GM12878 (cell line): ENCODE measurements around the gene BBS1. TPM values are rescaled to one million over a fixed set of nuclear protein-coding genes. Genes with fewer than 3 reads are reported as not detected.

Experiments
- ATAC-seq: fragments of 200-7000 bp; cut with Tn5 transposase; 3 replicates; pipeline ENCODE4 v1.9.1; 2020; ENCODE audit warnings: mild to moderate bottlenecking, moderate library complexity
- BruUV-seq: library from RNA; stranded (reverse); fragments of 400-500 nt; replicated peaks from 2 replicates; lab custom pipeline; 2021; lab: Mats Ljungman, UMichigan
- CTCF ChIA-PET: fragments of 300-600 bp; sonication (Branson Sonifier 250); formaldehyde crosslinking; extraction: SDS; loops from one replicate; lab custom pipeline; 2021; ENCODE audit warnings: inconsistent platforms; lab: Yijun Ruan, JAX
- POLR2A ChIA-PET: fragments of 350-600 bp; formaldehyde crosslinking; extraction: SDS; loops from one replicate; lab custom pipeline; 2021; ENCODE audit warnings: inconsistent platforms; lab: Charles Lee
- RAD21 ChIA-PET: fragments of 300-600 bp; sonication (Branson Sonifier 250); formaldehyde crosslinking; loops from one replicate; lab custom pipeline; 2023; ENCODE audit warnings: antibody characterized with exemption; ENCODE audit not compliant: unreplicated experiment; lab: Charles Lee
- SMC1A ChIA-PET: fragments of 300-600 bp; sonication (Branson Sonifier 250); formaldehyde crosslinking; loops from one replicate; lab custom pipeline; 2023; ENCODE audit not compliant: unreplicated experiment, uncharacterized antibody; lab: Charles Lee
- DNase-seq: peaks from one replicate; pipeline ENCODE4 v3.0.0-alpha.2; 2011; ENCODE audit warnings: low read depth, low spot score
- FAIRE-seq: peaks from 3 replicates; lab custom pipeline; 2011; peaks lifted over from hg19 to GRCh38; lab: Jason Lieb, UNC
- H2AFZ ChIP-seq: 2 replicates; pipeline ENCODE4 v1.6.0; 2011; ENCODE audit warnings: low read depth, low read length, control low read depth; ENCODE audit not compliant: control insufficient read depth
- H3K27ac ChIP-seq: 2 replicates; pipeline ENCODE4 v1.5.1; 2011; ENCODE audit warnings: control low read depth; ENCODE audit not compliant: control insufficient read depth, insufficient read depth
- H3K27me3 ChIP-seq, 2 experiments: replicated peaks in 1 of 2; 2 replicates each; pipeline versions ENCODE4 v1.6.0 to v1.6.1; 2011; ENCODE audit warnings: low read length in 1 of 2; ENCODE audit not compliant: control insufficient read depth in 2 of 2, insufficient read depth in 2 of 2
- H3K36me3 ChIP-seq, 2 experiments: 2 replicates each; pipeline ENCODE4 v1.5.1; 2011; ENCODE audit warnings: low read length in 1 of 2; ENCODE audit not compliant: control insufficient read depth in 2 of 2, insufficient read depth in 2 of 2
- H3K4me1 ChIP-seq: 2 replicates; pipeline ENCODE4 v1.6.1; 2011; ENCODE audit warnings: mild to moderate bottlenecking, low read length, moderate library complexity, mixed read lengths; ENCODE audit not compliant: control insufficient read depth, insufficient read depth
- H3K4me2 ChIP-seq: 2 replicates; pipeline ENCODE4 v1.6.0; 2011; ENCODE audit warnings: control low read depth; ENCODE audit not compliant: control insufficient read depth, insufficient read depth
- H3K4me3 ChIP-seq: fragments of 200-600 bp; sonication (generic); 2 replicates; pipeline ENCODE4 v1.5.1; 2016
- H3K79me2 ChIP-seq: 2 replicates; pipeline ENCODE4 v1.6.0; 2011; ENCODE audit warnings: low read length; ENCODE audit not compliant: control insufficient read depth, insufficient read depth
- H3K9ac ChIP-seq: 2 replicates; pipeline ENCODE4 v1.8.0; 2011; ENCODE audit warnings: low read length, control low read depth, mixed read lengths; ENCODE audit not compliant: control insufficient read depth, insufficient read depth
- H3K9me3 ChIP-seq: replicated peaks from 3 replicates; pipeline ENCODE4 v1.5.1; 2011; ENCODE audit warnings: mild to moderate bottlenecking, low read length; ENCODE audit not compliant: control insufficient read depth, insufficient read depth
- H4K20me1 ChIP-seq: 2 replicates; pipeline ENCODE4 v1.6.0; 2011; ENCODE audit not compliant: control insufficient read depth, insufficient read depth
- BACH1 ChIP-seq: fragments of 450-650 bp; IDR thresholded peaks from 2 replicates; pipeline ENCODE4 v1.6.1; 2017; ENCODE audit warnings: mild to moderate bottlenecking, borderline replicate concordance
- CHD2 ChIP-seq: IDR thresholded peaks from 2 replicates; pipeline ENCODE4 v1.6.1; 2011; ENCODE audit warnings: low read depth, low read length, improper control_type of control experiment, borderline replicate concordance
- POLR2AphosphoS2 ChIP-seq: IDR thresholded peaks from 2 replicates; pipeline ENCODE4 v1.6.1; 2011; ENCODE audit warnings: low read depth, mild to moderate bottlenecking, low read length, improper control_type of control experiment, moderate library complexity
- PRDM15 ChIP-seq: fragments of 450-650 bp; formaldehyde crosslinking; IDR thresholded peaks from 2 replicates; pipeline ENCODE4 v1.4.0; 2020; ENCODE audit warnings: mild to moderate bottlenecking, moderate library complexity
- TARDBP ChIP-seq: IDR thresholded peaks from 2 replicates; pipeline ENCODE4 v1.6.1; 2016; ENCODE audit warnings: borderline replicate concordance
- TCF7 ChIP-seq: IDR thresholded peaks from 2 replicates; pipeline ENCODE4 v1.6.1; 2014; ENCODE audit warnings: antibody characterized with exemption, borderline replicate concordance
- USF1 ChIP-seq: IDR thresholded peaks from 2 replicates; pipeline ENCODE4 v1.6.1; 2011; ENCODE audit warnings: borderline replicate concordance, low read depth, mild to moderate bottlenecking, moderate library complexity, mixed read lengths, low read length; ENCODE audit not compliant: insufficient read depth; ENCODE audit errors: extremely low read length
- WGBS: methylation state at CpG from one replicate; pipeline ENCODE4 v1.1.6; 2016; ENCODE audit warnings: low lambda C conversion rate; ENCODE audit not compliant: insufficient replicate concordance, insufficient coverage; ENCODE audit errors: missing lambda C conversion rate; 5-methylcytosine and 5-hydroxymethylcytosine counted together
- in situ Hi-C: fragments of 300-500 bp; cut with MboI; formaldehyde crosslinking; loops from 9 replicates; pipeline ENCODE4 v1.14.3; 2018; ENCODE audit warnings: mixed read lengths
- intact Hi-C: fragments of 100-400 bp; cut with micrococcal nuclease; formaldehyde crosslinking; loops from one replicate; pipeline ENCODE4 v1.14.2; 2022; ENCODE audit not compliant: unreplicated experiment
- polyA plus RNA-seq, 11 experiments: library from polyadenylated mRNA; depleted of rRNA in 4 of 11; unstranded in 6 of 11; stranded (reverse) in 5 of 11; fragments of >200 nt; fragmentation: Nextera tagmentation in 4 of 11; fragmentation: Illumina TruSeq in 1 of 11; extraction: Ambion mirVana in 4 of 11; extraction: Trizol in 1 of 11; gene quantifications; 1 replicate in 1 of 11; 2 replicates in 10 of 11; pipeline versions ENCODE4 v1.2.1 to v1.2.3, GENCODE V29; 2011 to 2016; ENCODE audit warnings: inconsistent platforms in 2 of 11, missing spikeins in 2 of 11, low read depth in 1 of 11
- total RNA-seq, 4 experiments: library from RNA; depleted of rRNA in 3 of 4; stranded (reverse); fragments of >200 nt in 3 of 4; fragmentation: Illumina TruSeq in 1 of 4; extraction: Trizol in 1 of 4; gene quantifications; 2 replicates each; pipeline versions ENCODE4 v1.2.1 to v1.2.3, GENCODE V29; 2013 to 2021

The BBS1 gene
- total and polyA plus RNA-seq, 10 of the 15 experiments (the other 5 are each of a cell fraction or from before 2014, with no cell fraction given) = 2.5 to 14.7 (median 8.7) TPM

- TF ChIP-seq PRDM15 (CRISPR knock-in tag) = no peak
- TF ChIP-seq USF1 = no peak
- TF ChIP-seq TCF7 = no peak
- TF ChIP-seq TARDBP = no peak
- no peak for TF ChIP-seq CHD2
These were observed 14.0 kb downstream of the BBS1 start (continued) for GRCh38 chr11:66524304-66525040.

- no TSS peak for BruUV-seq
- Histone ChIP-seq H3K27me3 (no peaks in the 10 kb centered on the region), H4K20me1 (no peaks in the 10 kb centered on the region), H3K4me2 (no peak overlapping the region), H3K36me3 (no peaks in the 10 kb centered on the region), H3K9ac (no peak overlapping the region), H3K4me3 (no peak overlapping the region), H2AFZ (no peak overlapping the region), H3K79me2 (no peaks in the 10 kb centered on the region), H3K27ac (no peak overlapping the region), H3K4me1 (no peaks in the 10 kb centered on the region), H3K9me3 (no peaks in the 10 kb centered on the region)
- intact Hi-C loops = no loop called here
- TF ChIP-seq POLR2AphosphoS2 = no peak
- no peak for TF ChIP-seq BACH1
- ATAC-seq (no peak), DNase-seq (no peak), FAIRE-seq (no peak)
- 73% methylated on average over 9 of the region's 10 CpGs for WGBS
- in situ Hi-C loops = no loop called here
- ChIA-PET POLR2A (no interaction called here), CTCF (no interaction called here), RAD21 (no interaction called here), SMC1A (no interaction called here)
These were observed 18.6 kb downstream of the BBS1 start for GRCh38 chr11:66529069-66529468.
